HepG2 (cell line): ENCODE measurements around the gene EIF2AK2. TPM values are rescaled to one million over a fixed set of nuclear protein-coding genes. Genes with fewer than 3 reads are reported as not detected.

ENCODE experiments used
- ETV6 ChIP-seq: sonication (generic); formaldehyde crosslinking; conservative IDR thresholded peaks from 2 replicates; pipeline ENCODE4 v1.4.0; 2020; ENCODE audit warnings: missing genetic modification reagents
- FOSL2 ChIP-seq: sonication (generic); formaldehyde crosslinking; IDR thresholded peaks from 2 replicates; pipeline ENCODE4 v1.4.0; 2020; ENCODE audit warnings: missing genetic modification reagents
- HNRNPLL ChIP-seq: fragments of 200-400 bp; formaldehyde crosslinking; IDR thresholded peaks from 2 replicates; pipeline ENCODE4 v1.6.1; 2017; ENCODE audit warnings: mild to moderate bottlenecking, low read depth, low read length; ENCODE audit not compliant: poor library complexity, severe bottlenecking
- KAT8 ChIP-seq: IDR thresholded peaks from 2 replicates; pipeline ENCODE4 v1.6.1; 2016; ENCODE audit warnings: missing genetic modification reagents, missing compliant biosample characterization
- KDM5B ChIP-seq: sonication (generic); formaldehyde crosslinking; IDR thresholded peaks from 2 replicates; pipeline ENCODE4 v1.4.0; 2020; ENCODE audit warnings: missing genetic modification reagents, mild to moderate bottlenecking, borderline replicate concordance
- KLF16 ChIP-seq, 2 experiments: sonication (generic) in 1 of 2; formaldehyde crosslinking in 1 of 2; IDR thresholded peaks; 2 replicates each; pipeline versions ENCODE4 v1.6.1 to v1.8.0; 2016 to 2023; ENCODE audit warnings: missing genetic modification reagents in 2 of 2, missing compliant biosample characterization in 1 of 2
- LRRFIP1 ChIP-seq: sonication (generic); formaldehyde crosslinking; conservative IDR thresholded peaks from 2 replicates; pipeline ENCODE4 v1.4.0; 2020; ENCODE audit warnings: missing genetic modification reagents
- PHF20 ChIP-seq: sonication (generic); formaldehyde crosslinking; IDR thresholded peaks from 2 replicates; pipeline ENCODE4 v1.5.0; 2020; ENCODE audit warnings: mild to moderate bottlenecking, missing genetic modification reagents
- PLRG1 ChIP-seq: fragments of 450-650 bp; conservative IDR thresholded peaks from 2 replicates; pipeline ENCODE4 v1.6.1; 2016
- POLR2A ChIP-seq, 2 experiments: IDR thresholded peaks; 2 replicates each; pipeline ENCODE4 v1.6.1; 2011; ENCODE audit warnings: low read depth in 2 of 2, low read length in 2 of 2, mild to moderate bottlenecking in 1 of 2, moderate library complexity in 1 of 2; ENCODE audit not compliant: insufficient read depth in 1 of 2
- REXO4 ChIP-seq: sonication (generic); formaldehyde crosslinking; IDR thresholded peaks from 2 replicates; pipeline ENCODE4 v1.8.0; 2022; ENCODE audit warnings: missing genetic modification reagents, mild to moderate bottlenecking, borderline replicate concordance
- SRF ChIP-seq: IDR thresholded peaks from 2 replicates; pipeline ENCODE4 v1.6.1; 2011; ENCODE audit warnings: mild to moderate bottlenecking, low read depth, low read length, moderate library complexity
- SRY ChIP-seq: sonication (generic); formaldehyde crosslinking; IDR thresholded peaks from 2 replicates; pipeline ENCODE4 v1.8.0; 2022; ENCODE audit warnings: mild to moderate bottlenecking, missing genetic modification reagents
- TERF1 ChIP-seq: sonication (generic); formaldehyde crosslinking; IDR thresholded peaks from 2 replicates; pipeline ENCODE4 v1.8.0; 2022; ENCODE audit warnings: mild to moderate bottlenecking, missing genetic modification reagents, moderate library complexity
- THRA ChIP-seq: sonication (generic); formaldehyde crosslinking; IDR thresholded peaks from 2 replicates; pipeline ENCODE4 v1.4.0; 2020; ENCODE audit warnings: missing genetic modification reagents, borderline replicate concordance
- TP53 ChIP-seq: sonication (generic); formaldehyde crosslinking; conservative IDR thresholded peaks from 2 replicates; pipeline ENCODE4 v1.4.0; 2020; ENCODE audit warnings: missing genetic modification reagents
- ZNF235 ChIP-seq: sonication (generic); formaldehyde crosslinking; IDR thresholded peaks from 2 replicates; pipeline ENCODE4 v1.8.1; 2023; ENCODE audit warnings: mild to moderate bottlenecking, missing genetic modification reagents, borderline replicate concordance
- ZNF263 ChIP-seq: sonication (generic); formaldehyde crosslinking; IDR thresholded peaks from 2 replicates; pipeline ENCODE4 v1.4.0; 2020; ENCODE audit warnings: missing genetic modification reagents
- ZNF605 ChIP-seq: sonication (generic); formaldehyde crosslinking; IDR thresholded peaks from 2 replicates; pipeline ENCODE4 v1.8.0; 2022; ENCODE audit warnings: mild to moderate bottlenecking, missing genetic modification reagents
- ZNF614 ChIP-seq: IDR thresholded peaks from 2 replicates; pipeline ENCODE4 v1.6.1; 2018; ENCODE audit warnings: missing biosample characterization, missing genetic modification reagents, inconsistent platforms, borderline replicate concordance
- ZNF7 ChIP-seq: IDR thresholded peaks from 2 replicates; pipeline ENCODE4 v1.6.1; 2016; ENCODE audit warnings: missing biosample characterization, missing genetic modification reagents
- ZNF773 ChIP-seq: sonication (generic); formaldehyde crosslinking; IDR thresholded peaks from 2 replicates; pipeline ENCODE4 v1.4.0; 2020; ENCODE audit warnings: missing genetic modification reagents, borderline replicate concordance
- ZNF777 ChIP-seq: sonication (generic); formaldehyde crosslinking; IDR thresholded peaks from 2 replicates; pipeline ENCODE4 v1.4.0; 2020; ENCODE audit warnings: missing genetic modification reagents
- polyA plus RNA-seq, 8 experiments: library from polyadenylated mRNA; depleted of rRNA in 3 of 8; stranded (reverse) in 7 of 8; unstranded in 1 of 8; fragments of >200 nt; fragmentation: Illumina TruSeq in 4 of 8; extraction: Trizol in 4 of 8; gene quantifications; 2 replicates each; pipeline versions ENCODE4 v1.2.1 to v1.2.3, GENCODE V29; 2011 to 2016; ENCODE audit warnings: low read depth in 4 of 8, missing spikeins in 1 of 8, mixed read lengths in 1 of 8; ENCODE audit not compliant: insufficient read depth in 1 of 8
- total RNA-seq, 5 experiments: library from RNA; depleted of rRNA; stranded (reverse); fragments of >200 nt; fragmentation: Illumina TruSeq; extraction: Trizol; gene quantifications; 2 replicates each; pipeline ENCODE4 v1.2.3, GENCODE V29; 2016; ENCODE audit warnings: low read depth in 1 of 5

The EIF2AK2 gene
- total and polyA plus RNA-seq, 2 of the 13 experiments (the other 11 are each of a cell fraction or from before 2014, with no cell fraction given) = 10.2 to 26.1 TPM

GRCh38 chr2:37156071-37156856 is 516 bp downstream of the EIF2AK2 start (continued):
- no peak for TF ChIP-seq LRRFIP1 (CRISPR knock-in tag)
- peak; percentile 22; the same call in 1 of the 2 replicates for TF ChIP-seq THRA
- TF ChIP-seq ZNF235 = no peak
- no peak for TF ChIP-seq HNRNPLL
- TF ChIP-seq KDM5B (CRISPR knock-in tag) = 0 out of 2 replicates have a peak, but pooled peaks have one; percentile 26
- TF ChIP-seq REXO4 (CRISPR knock-in tag) = 0 out of 2 replicates have a peak, but pooled peaks have one; percentile 55
- TF ChIP-seq SRF = 0 out of 2 replicates have a peak, but pooled peaks have one; percentile 1
- TF ChIP-seq ZNF7 (CRISPR knock-in tag) = no peak
- TF ChIP-seq KLF16 (CRISPR knock-in tag; IDR thresholded peaks at IDR 0.05) = peak in 1 of 2 experiments; percentile 9; a peak in 1 of 4 replicates
- TF ChIP-seq SRY (CRISPR knock-in tag) = 0 out of 2 replicates have a peak, but pooled peaks have one; percentile 44
- no peak for TF ChIP-seq PLRG1
- TF ChIP-seq KAT8 (CRISPR knock-in tag) = peak; percentile 1; the same call in 1 of the 2 replicates
- peak; percentile 47 for TF ChIP-seq ZNF605 (CRISPR knock-in tag)
- 0 out of 2 replicates have a peak, but pooled peaks have one; percentile 12 for TF ChIP-seq ZNF614
- TF ChIP-seq TP53 (CRISPR knock-in tag) = 0 out of 2 replicates have a peak, but pooled peaks have one; percentile 28
- no peak for TF ChIP-seq ZNF777 (CRISPR knock-in tag)
- peak; percentile 23; the same call in 1 of the 2 replicates for TF ChIP-seq TERF1 (CRISPR knock-in tag)
- 0 out of 2 replicates have a peak, but pooled peaks have one; percentile 23 for TF ChIP-seq ZNF773 (CRISPR knock-in tag)
- TF ChIP-seq ETV6 (CRISPR knock-in tag) = no peak; the same call in 1 of the 2 replicates
- TF ChIP-seq POLR2A (IDR thresholded peaks at IDR 0.05; ENCODE audit: insufficient read depth in 1 of 2, low read depth in 2 of 2, low read length in 2 of 2) = peak in 1 of 2 experiments; percentile 14; a peak in 2 of 4 replicates
- TF ChIP-seq FOSL2 = 0 out of 2 replicates have a peak, but pooled peaks have one; percentile 3
- TF ChIP-seq PHF20 (CRISPR knock-in tag) = peak; percentile 9
- TF ChIP-seq ZNF263 (CRISPR knock-in tag) = no peak
